Measurements from ENCODE around the gene C1orf159.

DNA sequence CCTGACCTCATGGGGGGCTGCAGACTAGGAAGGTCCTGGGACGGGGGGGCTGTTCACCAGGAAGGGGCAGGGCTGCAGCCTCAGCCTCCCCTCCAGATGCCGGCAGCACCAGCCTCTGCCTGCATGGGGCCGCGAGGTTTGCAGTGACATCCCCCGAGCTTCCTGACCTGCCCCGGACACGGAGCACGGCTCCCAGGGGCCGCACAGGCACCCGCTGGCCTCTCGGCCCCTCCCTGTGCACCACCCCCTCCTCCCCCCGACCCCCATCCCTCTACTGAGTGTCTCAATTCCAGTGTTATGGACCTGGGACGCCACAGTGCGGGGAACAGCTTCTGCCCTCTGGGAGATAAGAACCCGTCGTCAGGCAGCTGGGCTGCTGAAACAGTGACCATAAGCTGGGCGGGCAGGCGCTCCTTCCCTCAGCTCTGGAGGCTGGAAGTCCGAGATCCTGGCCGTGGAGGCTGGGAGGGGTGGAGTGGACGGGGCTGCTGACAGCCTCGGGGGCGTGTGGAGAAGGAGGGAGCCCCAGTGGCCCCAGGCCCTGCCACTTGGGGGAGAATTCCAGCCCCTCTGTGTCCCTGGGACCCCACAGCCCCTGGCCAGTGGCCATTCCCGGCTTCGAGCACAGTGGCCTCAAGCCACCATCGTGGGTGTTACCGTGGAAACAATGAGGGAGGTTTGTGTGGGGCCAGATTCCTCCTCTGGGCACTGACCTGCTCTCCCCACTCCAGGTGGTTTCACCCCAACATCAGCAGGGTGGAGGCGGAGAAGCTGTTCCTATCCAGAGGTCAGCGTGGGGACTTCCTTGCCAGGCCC is 53.3 kb downstream of the C1orf159 start:
- TF ChIP-seq POLR2AphosphoS5 (IDR thresholded peaks at IDR 0.05; ENCODE audit: low read depth): no peak
- TF ChIP-seq GABPA (IDR thresholded peaks at IDR 0.05; ENCODE audit: low read depth): no peak
